DLD1 (cell line): ENCODE data around the gene HIVEP1.

ENCODE experiments used
- in situ Hi-C: cut with HindIII; loops from 2 replicates; pipeline ENCODE4 v1.10.0; 2017; ENCODE audit warnings: low sequenced_read_pairs

Gene HIVEP1

GRCh38 chr6:11992086-11992485 lies 20.0 kb upstream of the HIVEP1 start:
- in situ Hi-C loops, result no loop called here

- in situ Hi-C loops, result no loop called here
Observed at GRCh38 chr6:11994875-11995461, 17.1 kb upstream of the HIVEP1 start.

GRCh38 chr6:11996751-11997150 lies 15.4 kb upstream of the HIVEP1 start:
- in situ Hi-C loops, result no loop called here

GRCh38 chr6:11999246-11999645 lies 12.9 kb upstream of the HIVEP1 start:
- in situ Hi-C loops, result no loop called here

GRCh38 chr6:12000174-12000573 lies 11.9 kb upstream of the HIVEP1 start:
- in situ Hi-C loops, result no loop called here

- in situ Hi-C loops, result no loop called here
Observed at GRCh38 chr6:12001004-12001705, 11.0 kb upstream of the HIVEP1 start.

GRCh38 chr6:12001706-12002435 lies 10.2 kb upstream of the HIVEP1 start:
- in situ Hi-C loops, result no loop called here

- in situ Hi-C loops, result no loop called here
Observed at GRCh38 chr6:12007473-12007872, 4.6 kb upstream of the HIVEP1 start.

- in situ Hi-C loops, result no loop called here
Observed at GRCh38 chr6:12007887-12008286, 4.2 kb upstream of the HIVEP1 start.

- in situ Hi-C loops, result no loop called here
Observed at GRCh38 chr6:12008366-12009179, 3.5 kb upstream of the HIVEP1 start.

GRCh38 chr6:12009180-12009685 lies 2.9 kb upstream of the HIVEP1 start:
- in situ Hi-C loops, result no loop called here

- in situ Hi-C loops, result no loop called here
Observed at GRCh38 chr6:12009876-12010634, 2.1 kb upstream of the HIVEP1 start.

GRCh38 chr6:12010635-12011275 lies 1.4 kb upstream of the HIVEP1 start:
- in situ Hi-C loops, result no loop called here

GRCh38 chr6:12011276-12012037 lies 655 bp upstream of the HIVEP1 start:
- in situ Hi-C loops, result no loop called here

GRCh38 chr6:12012558-12013306 lies 620 bp downstream of the HIVEP1 start:
- in situ Hi-C loops, result no loop called here

GRCh38 chr6:12013307-12013719 lies 1.2 kb downstream of the HIVEP1 start:
- in situ Hi-C loops, result no loop called here

GRCh38 chr6:12014027-12014872 lies 2.1 kb downstream of the HIVEP1 start:
- in situ Hi-C loops, result no loop called here

- in situ Hi-C loops, result no loop called here
Observed at GRCh38 chr6:12014873-12015149, 2.7 kb downstream of the HIVEP1 start.
